ENCODE measurements around the gene SLIT3.

Gene SLIT3

DNA sequence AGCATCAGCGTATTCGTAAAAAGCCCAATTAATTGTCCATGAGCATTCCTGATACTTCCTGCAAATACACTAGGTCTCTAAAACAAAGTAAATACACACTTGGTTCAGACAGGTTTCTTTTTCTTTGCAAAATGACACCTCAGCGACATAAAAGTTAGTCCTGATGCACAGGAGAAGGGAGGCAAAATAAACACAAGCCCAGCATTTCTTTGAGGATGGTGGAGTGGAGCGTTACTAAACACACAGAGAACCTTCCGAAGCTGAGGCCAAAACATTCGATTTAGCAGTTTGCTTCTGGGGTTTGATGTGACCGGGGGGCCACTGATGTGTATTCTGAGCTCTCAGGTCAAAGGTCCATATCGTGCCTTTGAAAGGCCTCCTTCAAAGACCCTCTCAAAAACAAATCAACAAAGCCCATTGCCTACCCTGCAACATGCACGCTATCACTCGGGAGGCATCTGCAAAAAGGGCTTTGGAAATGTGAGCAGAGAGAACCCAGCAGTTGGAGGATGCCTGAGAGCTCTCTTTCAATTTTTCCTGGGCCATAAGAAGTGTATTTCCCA, 453.3 kb downstream of the SLIT3 start:
- no peak for DNase-seq

DNA sequence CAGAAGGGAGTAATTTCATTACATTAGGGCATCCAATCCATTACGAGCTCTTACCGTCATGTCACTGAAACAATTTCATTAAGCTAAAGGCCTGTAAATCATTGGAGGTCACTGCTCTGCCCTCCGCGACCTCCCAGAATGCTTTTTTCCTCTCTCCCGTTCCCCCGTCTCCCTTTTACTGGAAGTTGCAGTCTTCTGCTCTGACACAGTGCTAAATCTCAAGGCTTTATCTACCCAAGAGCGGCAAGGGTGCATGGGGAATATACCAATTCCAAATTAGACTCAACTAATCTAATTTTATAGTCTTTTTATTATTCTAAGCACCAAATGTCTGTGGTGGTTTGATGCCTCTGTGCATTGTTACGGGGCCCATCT, 456.0 kb downstream of the SLIT3 start:
- DNase-seq = no peak

GRCh38 chr5:168844016-168844921, 456.7 kb downstream of the SLIT3 start:
- DNase-seq = peak; percentile 32

- DNase-seq = no peak
Observed at GRCh38 chr5:168843277-168844015, 457.5 kb downstream of the SLIT3 start.

DNA sequence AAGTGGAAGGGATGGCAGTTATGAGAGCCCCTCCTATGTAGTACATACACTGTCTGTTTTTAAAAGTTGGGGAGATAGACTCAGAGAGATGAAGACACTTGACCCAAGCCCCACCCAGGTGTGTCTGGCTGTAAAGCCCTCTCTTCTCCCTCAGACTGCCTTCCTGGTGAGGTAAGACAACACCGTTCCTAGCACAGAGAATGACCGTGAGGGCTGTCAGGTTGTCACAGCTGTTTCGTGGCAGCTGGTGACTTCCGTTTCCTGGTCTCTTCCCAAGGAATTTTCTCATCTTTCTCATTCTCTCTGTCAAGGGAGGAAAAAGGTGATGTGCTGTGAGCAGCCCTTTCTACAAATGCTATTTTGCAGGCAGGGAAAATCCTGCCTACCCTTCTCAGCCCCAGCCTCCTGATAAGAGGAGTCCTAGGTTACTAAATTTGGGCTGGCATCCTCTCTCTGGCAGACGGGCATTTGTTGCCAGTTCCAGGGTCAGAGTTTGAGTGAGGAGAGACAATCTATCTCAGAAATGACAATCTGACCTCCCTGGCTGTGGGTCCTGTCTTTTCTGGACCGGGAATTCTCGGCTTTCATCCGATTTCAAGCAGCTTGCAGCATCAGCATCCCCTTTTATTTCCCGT, 458.3 kb downstream of the SLIT3 start:
- no peak for DNase-seq

- DNase-seq = no peak
Observed at GRCh38 chr5:168837852-168838251, 463.1 kb downstream of the SLIT3 start.

DNA sequence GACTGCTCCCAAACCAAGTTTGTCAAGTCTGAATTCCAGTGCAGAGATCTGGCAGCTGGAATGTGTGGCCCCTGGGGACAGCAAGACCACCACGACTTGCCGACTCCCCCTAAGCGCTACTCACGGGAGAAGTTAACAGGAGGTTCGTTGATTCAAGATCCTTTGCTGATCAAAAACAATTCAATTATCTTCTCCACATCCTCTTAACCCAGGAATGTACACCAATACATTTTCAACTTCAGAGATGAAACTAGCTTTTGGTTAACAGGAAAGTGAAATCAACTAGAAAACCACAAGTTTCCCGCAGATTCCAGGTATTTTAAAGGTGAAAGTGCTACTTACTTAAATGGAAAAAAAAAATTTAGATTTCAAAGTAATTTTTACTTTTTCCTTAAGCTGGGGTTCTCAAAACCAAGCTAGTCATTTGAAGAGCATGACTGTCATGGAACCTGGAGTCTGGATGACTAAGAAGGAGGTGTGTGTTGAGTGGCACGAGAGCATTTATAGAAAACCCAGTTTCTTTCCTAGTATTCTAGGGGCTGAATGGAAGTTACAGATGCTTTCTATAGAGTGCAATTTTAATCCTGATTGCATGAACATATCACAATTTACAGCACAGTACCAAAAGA, 464.2 kb downstream of the SLIT3 start:
- DNase-seq = no peak

GRCh38 chr5:168833936-168834335, 467.0 kb downstream of the SLIT3 start:
- no peak for DNase-seq

DNA sequence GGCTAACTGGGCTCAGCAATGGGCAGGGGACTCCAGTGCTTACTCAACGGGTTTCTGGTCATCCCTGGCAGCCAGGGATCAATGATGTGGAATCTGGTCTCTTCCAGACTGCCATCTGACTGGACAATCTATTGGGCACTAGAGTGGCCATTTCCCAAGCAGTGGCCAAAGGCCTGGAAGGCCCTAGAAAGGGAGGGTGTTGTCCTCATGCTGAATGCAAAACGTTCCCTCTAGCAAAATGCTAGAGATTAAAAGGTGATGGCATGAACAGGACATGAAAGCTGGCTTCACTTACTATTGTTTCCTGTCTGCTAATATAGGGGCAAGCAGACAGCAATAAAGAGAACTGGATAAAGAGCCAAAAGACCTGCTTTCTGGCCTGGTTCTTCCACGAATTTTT, 467.6 kb downstream of the SLIT3 start:
- DNase-seq = no peak

DNA sequence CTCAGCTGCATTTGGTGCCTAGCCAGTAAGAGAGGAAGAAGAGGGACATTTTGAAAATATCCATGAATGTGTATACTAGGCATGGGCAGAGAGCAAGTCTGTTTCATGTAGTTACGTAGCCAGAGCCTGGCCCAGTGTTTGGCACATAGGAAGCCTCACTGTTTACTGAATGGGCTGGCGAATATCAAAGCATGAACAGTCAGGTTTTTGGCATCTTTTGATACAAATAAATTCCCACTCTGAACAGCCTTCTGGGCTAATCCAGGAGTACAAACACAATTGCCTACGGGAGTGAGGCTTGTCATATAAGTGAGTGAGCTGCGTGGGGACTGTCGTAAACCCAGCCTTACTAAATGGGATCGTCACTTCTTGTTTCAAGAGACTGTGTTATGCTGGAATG, 468.6 kb downstream of the SLIT3 start:
- no peak for DNase-seq

GRCh38 chr5:168831383-168831782, 469.6 kb downstream of the SLIT3 start:
- no peak for DNase-seq

DNA sequence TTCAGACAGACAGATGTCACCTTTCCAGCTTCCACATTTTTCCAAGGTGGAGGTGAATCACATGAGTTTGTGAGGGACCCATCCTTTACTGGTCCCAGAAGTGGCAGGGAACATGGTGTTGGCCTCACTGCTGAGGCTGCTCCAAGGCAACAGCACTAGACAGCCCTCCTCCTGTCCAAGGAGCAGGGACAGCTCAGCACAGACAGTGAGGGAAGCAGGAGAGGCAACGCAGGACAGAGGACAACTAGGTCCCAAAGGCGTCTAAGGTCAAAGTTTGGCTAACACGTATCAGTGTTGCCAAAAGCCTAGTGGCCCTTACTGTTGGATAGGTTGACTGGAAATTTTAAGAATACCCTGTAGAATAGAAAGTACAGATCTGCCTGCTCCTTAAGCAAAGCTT, 470.1 kb downstream of the SLIT3 start:
- DNase-seq = no peak

- DNase-seq = no peak
Observed at GRCh38 chr5:168829922-168830417, 471.0 kb downstream of the SLIT3 start.

DNA sequence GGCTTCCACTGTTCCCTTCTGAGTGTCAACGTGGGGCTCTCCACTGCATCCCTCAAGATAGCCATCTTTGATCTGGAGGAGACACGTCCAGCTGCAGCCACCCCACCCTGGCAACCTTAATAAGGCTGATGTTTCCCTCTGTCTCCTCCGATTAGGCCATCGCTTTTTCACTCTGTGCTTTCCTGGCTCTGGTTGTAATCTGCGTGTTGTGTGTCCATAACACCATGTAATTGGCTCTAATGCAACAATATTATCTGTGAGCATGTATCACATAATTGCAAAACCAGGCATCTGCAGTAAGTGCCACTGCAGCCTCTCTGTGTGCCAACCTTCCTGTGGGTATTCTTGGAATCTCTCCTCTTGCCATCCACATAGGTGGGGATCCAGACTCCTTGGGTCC, 471.9 kb downstream of the SLIT3 start:
- no peak for DNase-seq

- DNase-seq = no peak
Observed at GRCh38 chr5:168827636-168828035, 473.3 kb downstream of the SLIT3 start.

DNA sequence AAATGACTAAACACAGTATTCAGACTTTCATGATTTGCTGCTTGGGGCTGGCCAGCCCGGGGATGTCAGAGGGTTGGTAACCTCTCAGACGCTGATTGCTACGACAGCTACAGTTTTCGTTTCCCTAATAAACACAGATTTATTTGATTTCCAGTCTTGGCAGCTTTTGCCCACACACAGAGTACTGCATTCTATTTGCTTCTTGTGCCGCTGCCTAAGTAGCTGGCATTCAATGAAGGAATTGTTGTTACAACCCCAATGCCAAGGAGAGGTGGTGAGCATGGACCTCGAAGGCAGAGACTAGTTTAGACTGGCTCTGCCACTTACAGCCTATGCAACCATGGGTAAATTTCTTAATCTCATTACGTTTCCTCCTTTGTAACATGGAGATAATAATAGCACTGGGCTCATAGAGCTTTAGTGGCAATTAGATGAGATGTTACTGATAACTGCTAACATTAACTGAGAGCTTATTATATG, 474.7 kb downstream of the SLIT3 start:
- no peak for DNase-seq

DNA sequence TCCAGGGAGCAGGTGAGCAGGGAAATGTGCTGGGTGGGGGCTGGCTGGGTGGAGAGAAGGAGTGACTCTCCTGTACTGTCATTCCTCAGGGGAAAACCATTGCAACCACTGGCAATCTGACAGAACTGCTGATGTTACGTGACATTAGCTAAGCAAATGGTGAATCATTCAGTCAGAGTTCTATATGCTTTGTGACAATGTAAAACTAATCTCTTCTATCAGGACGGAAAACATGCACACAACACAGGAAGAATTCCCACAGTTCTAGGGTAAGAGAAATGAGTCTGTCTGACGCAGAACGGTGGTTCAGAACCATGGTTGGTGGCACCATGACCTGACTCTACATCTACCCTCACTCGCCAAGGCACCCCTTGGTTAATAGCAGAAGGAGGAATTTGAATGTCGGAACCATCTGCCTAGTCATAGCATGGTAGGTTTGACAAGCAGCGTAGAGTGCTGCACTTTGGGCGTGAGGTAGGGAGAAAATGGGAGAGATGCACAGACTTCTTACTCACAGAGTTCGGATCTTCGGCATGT, 478.1 kb downstream of the SLIT3 start:
- no peak for DNase-seq

DNA sequence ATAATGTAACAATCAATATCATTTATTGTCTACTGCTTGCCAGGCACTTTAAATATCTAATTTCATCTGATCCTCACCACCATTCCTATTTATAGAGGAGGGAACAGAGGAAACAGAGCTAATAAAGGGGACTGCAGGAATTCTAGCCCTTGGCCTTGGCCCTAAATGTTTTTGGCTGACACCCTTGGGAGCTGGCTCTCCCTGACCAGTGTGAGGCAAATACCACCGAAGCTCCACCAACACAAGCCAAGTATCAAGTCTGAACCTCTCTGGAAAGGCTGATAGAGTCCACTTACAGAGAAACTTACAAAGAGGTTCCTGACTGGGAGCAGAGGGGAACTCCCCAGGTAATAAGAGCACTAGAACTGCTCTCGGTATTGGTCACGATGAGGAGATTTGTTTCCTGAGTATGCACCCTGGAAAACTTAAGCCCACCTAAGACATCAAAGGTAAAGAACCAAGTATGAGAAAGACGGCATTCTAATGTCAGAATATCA, 478.6 kb downstream of the SLIT3 start:
- no peak for DNase-seq

GRCh38 chr5:168820874-168821273, 480.1 kb downstream of the SLIT3 start:
- no peak for DNase-seq

GRCh38 chr5:168819004-168819621, 481.8 kb downstream of the SLIT3 start:
- DNase-seq = no peak

GRCh38 chr5:168818558-168818957, 482.4 kb downstream of the SLIT3 start:
- no peak for DNase-seq

GRCh38 chr5:168817591-168817990, 483.3 kb downstream of the SLIT3 start:
- DNase-seq = no peak

Data from left hindlimb (tissue), 1 donor.